Panc1 (cell line): ENCODE data around the gene SPNS3. TPM values are rescaled to one million over a fixed set of nuclear protein-coding genes. Genes with fewer than 3 reads are reported as not detected.

Experiments
- ATAC-seq: fragments of 200-7000 bp; cut with Tn5 transposase; 2 replicates; pipeline ENCODE4 v1.9.1; 2020; ENCODE audit warnings: mild to moderate bottlenecking, moderate library complexity
- BruUV-seq: library from RNA; stranded (reverse); fragments of 400-500 nt; replicated peaks from 2 replicates; lab custom pipeline; 2021; lab: Mats Ljungman, UMichigan
- CTCF ChIA-PET: fragments of 300-600 bp; sonication (Branson Sonifier 250); formaldehyde crosslinking; loops from one replicate; lab custom pipeline; 2022; ENCODE audit warnings: antibody characterized with exemption; lab: Charles Lee
- POLR2A ChIA-PET: fragments of 300-600 bp; sonication (Branson Sonifier 250); formaldehyde crosslinking; loops from one replicate; lab custom pipeline; 2022; ENCODE audit warnings: antibody characterized with exemption; lab: Charles Lee
- DNase-seq: peaks from one replicate; pipeline ENCODE4 v3.0.0-alpha.2; 2010; ENCODE audit warnings: low read depth, low spot score
- H3K27ac ChIP-seq: 2 replicates; pipeline ENCODE4 v1.5.1; 2011; ENCODE audit warnings: mild to moderate bottlenecking, low read length, inconsistent platforms
- H3K27me3 ChIP-seq: fragments of 200-500 bp; sonication (Bioruptor generic); 2 replicates; pipeline ENCODE4 v1.6.0; 2014; ENCODE audit warnings: low read length, inconsistent platforms; ENCODE audit not compliant: control insufficient read depth, insufficient read depth
- H3K36me3 ChIP-seq: fragments of 200-500 bp; sonication (Bioruptor generic); 2 replicates; pipeline ENCODE4 v1.5.1; 2014; ENCODE audit warnings: inconsistent platforms, mild to moderate bottlenecking, low read length, moderate library complexity; ENCODE audit not compliant: control insufficient read depth, insufficient read depth
- H3K4me1 ChIP-seq: 2 replicates; pipeline ENCODE4 v1.5.1; 2011; ENCODE audit warnings: inconsistent platforms, mild to moderate bottlenecking, low read length, moderate library complexity; ENCODE audit not compliant: control insufficient read depth, insufficient read depth
- H3K4me3 ChIP-seq, 2 experiments: 2 replicates each; pipeline ENCODE4 v1.5.1; 2011 to 2012; ENCODE audit warnings: low read depth in 2 of 2, low read length in 2 of 2, mild to moderate bottlenecking in 2 of 2, inconsistent platforms in 1 of 2, moderate library complexity in 1 of 2
- H3K9me3 ChIP-seq: fragments of 200-500 bp; sonication (Bioruptor generic); 2 replicates; pipeline ENCODE4 v1.5.1; 2014; ENCODE audit warnings: low read depth, mild to moderate bottlenecking, inconsistent platforms, low read length, moderate library complexity; ENCODE audit not compliant: control insufficient read depth, insufficient read depth
- POLR2AphosphoS5 ChIP-seq: IDR thresholded peaks from 2 replicates; pipeline ENCODE4 v1.6.1; 2012; ENCODE audit warnings: mild to moderate bottlenecking, low read depth, low read length, moderate library complexity
- SIN3A ChIP-seq: IDR thresholded peaks from 2 replicates; pipeline ENCODE4 v1.6.1; 2012; ENCODE audit warnings: low read depth, mild to moderate bottlenecking, low read length, moderate library complexity, borderline replicate concordance; ENCODE audit not compliant: insufficient read depth
- TCF7L2 ChIP-seq: IDR thresholded peaks from 2 replicates; pipeline ENCODE4 v1.6.1; 2011; ENCODE audit warnings: mild to moderate bottlenecking, low read depth, low read length, inconsistent platforms
- in situ Hi-C: cut with HindIII; loops from 2 replicates; pipeline ENCODE4 v1.10.0; 2016; ENCODE audit warnings: low sequenced_read_pairs, low pct_unique_long_range_greater_than_20kb
- intact Hi-C: fragments of 100-400 bp; cut with micrococcal nuclease; formaldehyde crosslinking; loops from one replicate; pipeline ENCODE4 v1.10.0; 2022; ENCODE audit not compliant: unreplicated experiment
- total RNA-seq: library from RNA; stranded (reverse); gene quantifications from one replicate; pipeline ENCODE4 v1.2.1, GENCODE V29; 2021; ENCODE audit not compliant: unreplicated experiment
- TF ChIP-seq, protein P1 (sequence below): fragments of 450-650 bp; IDR thresholded peaks from 2 replicates; pipeline ENCODE4 v1.5.1; 2017; ENCODE audit warnings: mild to moderate bottlenecking
- TF ChIP-seq, protein P2 (sequence below), 2 experiments: IDR thresholded peaks; 2 replicates each; pipeline ENCODE4 v1.6.1; 2011 to 2012; ENCODE audit warnings: low read depth in 2 of 2, control low read depth in 1 of 2, low read length in 1 of 2, mild to moderate bottlenecking in 1 of 2, moderate library complexity in 1 of 2; ENCODE audit not compliant: insufficient read depth in 1 of 2

SPNS3 gene
- total RNA-seq, 1 experiment from 2014 or later = 0.10 TPM

DNA sequence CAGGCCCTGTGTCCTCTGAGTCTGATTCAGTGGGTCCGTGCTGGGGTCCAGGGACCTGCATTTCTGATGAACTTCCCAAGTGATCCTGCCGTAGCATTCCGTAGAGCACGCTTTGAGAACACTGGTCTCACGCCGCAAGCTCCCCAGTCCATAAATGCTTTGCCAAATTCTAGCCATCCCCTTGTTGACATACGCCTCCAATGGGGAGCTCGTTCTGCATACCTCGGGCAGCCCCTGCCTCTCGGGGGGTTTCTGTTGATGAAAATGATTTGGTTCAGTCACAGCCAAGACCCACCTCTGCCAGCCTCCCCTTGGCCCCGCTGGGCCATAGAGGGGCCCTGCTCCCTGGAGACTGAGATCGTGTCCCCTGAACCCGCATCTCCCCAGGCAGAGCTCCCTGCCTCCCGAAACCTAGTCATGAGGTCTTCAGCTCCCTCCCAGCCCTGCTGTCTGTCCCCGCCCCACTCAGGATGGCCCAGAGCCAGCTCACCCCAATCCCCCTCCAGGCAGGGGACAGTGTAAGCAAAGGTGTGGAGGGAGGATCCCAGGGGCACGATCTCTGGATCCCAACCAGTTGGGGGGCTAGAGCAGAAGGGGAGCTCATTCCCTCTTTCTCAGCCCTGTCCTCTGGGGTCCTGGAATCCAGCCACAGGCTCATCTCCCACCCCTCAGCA lies 48.7 kb downstream of the SPNS3 start:
- Histone ChIP-seq H3K4me1 (peaks cover 6% of the 10 kb centered on the region), H3K27me3 (no peaks in the 10 kb centered on the region), H3K36me3 (no peaks in the 10 kb centered on the region), H3K4me3 (no peak overlapping the region), H3K27ac (no peak overlapping the region), H3K9me3 (no peaks in the 10 kb centered on the region)
- POLR2A ChIA-PET = no interaction called here
- TF ChIP-seq, protein P1, sequence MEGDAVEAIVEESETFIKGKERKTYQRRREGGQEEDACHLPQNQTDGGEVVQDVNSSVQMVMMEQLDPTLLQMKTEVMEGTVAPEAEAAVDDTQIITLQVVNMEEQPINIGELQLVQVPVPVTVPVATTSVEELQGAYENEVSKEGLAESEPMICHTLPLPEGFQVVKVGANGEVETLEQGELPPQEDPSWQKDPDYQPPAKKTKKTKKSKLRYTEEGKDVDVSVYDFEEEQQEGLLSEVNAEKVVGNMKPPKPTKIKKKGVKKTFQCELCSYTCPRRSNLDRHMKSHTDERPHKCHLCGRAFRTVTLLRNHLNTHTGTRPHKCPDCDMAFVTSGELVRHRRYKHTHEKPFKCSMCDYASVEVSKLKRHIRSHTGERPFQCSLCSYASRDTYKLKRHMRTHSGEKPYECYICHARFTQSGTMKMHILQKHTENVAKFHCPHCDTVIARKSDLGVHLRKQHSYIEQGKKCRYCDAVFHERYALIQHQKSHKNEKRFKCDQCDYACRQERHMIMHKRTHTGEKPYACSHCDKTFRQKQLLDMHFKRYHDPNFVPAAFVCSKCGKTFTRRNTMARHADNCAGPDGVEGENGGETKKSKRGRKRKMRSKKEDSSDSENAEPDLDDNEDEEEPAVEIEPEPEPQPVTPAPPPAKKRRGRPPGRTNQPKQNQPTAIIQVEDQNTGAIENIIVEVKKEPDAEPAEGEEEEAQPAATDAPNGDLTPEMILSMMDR = no peak
- no peak for TF ChIP-seq POLR2AphosphoS5
- in situ Hi-C loops = no loop called here
- intact Hi-C loops = no loop called here
- no peak for ATAC-seq
- no TSS peak for BruUV-seq
- CTCF ChIA-PET = interaction anchor here (0.7 kb wide), 1 partner anchor 8 kb away, joined by 3 read pairs; no protein-coding TSS in a partner anchor
- DNase-seq = no peak

DNA sequence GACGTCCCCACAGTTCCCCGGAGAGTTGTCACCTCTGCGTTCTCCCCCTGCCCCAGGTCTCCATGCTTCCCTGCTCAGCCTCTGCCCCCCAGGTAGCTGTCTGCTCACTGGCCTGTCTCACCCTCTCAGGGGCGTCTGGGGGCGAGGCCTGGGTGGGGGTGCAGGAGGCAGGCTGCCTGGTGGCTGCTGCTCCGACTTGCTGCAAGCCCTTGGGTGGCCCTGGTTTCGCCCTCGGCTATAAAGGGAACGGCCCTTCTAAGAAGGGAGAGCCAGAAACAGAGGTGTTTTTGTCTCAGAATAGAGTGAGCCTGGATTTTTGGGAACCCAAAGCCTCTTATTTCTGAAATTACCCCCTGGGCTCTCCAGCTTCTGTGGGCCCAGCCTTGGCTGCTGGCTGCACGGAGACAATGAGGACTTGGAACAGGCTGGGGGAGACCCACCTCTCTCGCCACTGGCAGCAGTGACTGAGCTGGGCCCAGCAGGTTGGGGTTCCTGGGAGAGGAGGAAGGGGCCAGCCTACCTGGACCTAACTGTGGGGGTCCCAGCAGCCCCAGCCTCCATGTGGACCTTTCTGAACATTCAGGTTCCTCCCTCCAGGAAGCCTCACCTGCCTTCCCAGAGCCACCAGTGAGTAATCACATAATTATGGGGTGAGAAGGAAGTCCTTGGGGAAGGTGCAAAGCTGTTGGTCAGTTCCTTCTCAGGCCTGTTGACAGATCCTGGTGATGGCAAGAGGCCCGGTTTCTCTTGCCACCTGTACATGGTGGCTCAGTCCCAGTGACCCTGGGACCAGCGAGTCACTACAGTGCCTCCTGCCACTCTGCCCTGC lies 49.5 kb downstream of the SPNS3 start:
- ChIA-PET POLR2A (no interaction called here), CTCF (interaction anchor here (0.7 kb wide), 1 partner anchor 7 kb away, joined by 3 read pairs; no protein-coding TSS in a partner anchor)
- no TSS peak for BruUV-seq
- no peaks in the 10 kb centered on the region for H3K36me3 ChIP-seq
- intact Hi-C loops = no loop called here
- in situ Hi-C loops = no loop called here
- no peak overlapping the region for H3K27ac ChIP-seq
- no peaks in the 10 kb centered on the region for H3K9me3 ChIP-seq
- TF ChIP-seq, protein P1 = no peak
- TF ChIP-seq SIN3A (no peak), POLR2AphosphoS5 (no peak), TCF7L2 (no peak)
- TF ChIP-seq, protein P2, sequence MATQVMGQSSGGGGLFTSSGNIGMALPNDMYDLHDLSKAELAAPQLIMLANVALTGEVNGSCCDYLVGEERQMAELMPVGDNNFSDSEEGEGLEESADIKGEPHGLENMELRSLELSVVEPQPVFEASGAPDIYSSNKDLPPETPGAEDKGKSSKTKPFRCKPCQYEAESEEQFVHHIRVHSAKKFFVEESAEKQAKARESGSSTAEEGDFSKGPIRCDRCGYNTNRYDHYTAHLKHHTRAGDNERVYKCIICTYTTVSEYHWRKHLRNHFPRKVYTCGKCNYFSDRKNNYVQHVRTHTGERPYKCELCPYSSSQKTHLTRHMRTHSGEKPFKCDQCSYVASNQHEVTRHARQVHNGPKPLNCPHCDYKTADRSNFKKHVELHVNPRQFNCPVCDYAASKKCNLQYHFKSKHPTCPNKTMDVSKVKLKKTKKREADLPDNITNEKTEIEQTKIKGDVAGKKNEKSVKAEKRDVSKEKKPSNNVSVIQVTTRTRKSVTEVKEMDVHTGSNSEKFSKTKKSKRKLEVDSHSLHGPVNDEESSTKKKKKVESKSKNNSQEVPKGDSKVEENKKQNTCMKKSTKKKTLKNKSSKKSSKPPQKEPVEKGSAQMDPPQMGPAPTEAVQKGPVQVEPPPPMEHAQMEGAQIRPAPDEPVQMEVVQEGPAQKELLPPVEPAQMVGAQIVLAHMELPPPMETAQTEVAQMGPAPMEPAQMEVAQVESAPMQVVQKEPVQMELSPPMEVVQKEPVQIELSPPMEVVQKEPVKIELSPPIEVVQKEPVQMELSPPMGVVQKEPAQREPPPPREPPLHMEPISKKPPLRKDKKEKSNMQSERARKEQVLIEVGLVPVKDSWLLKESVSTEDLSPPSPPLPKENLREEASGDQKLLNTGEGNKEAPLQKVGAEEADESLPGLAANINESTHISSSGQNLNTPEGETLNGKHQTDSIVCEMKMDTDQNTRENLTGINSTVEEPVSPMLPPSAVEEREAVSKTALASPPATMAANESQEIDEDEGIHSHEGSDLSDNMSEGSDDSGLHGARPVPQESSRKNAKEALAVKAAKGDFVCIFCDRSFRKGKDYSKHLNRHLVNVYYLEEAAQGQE (IDR thresholded peaks at IDR 0.05; ENCODE audit: insufficient read depth in 1 of 2, low read depth in 2 of 2, low read length in 1 of 2) = no peak
- ATAC-seq (peak; percentile 73), DNase-seq (peak; percentile 56)
- no peak overlapping the region for H3K4me3 ChIP-seq
- H3K4me1 ChIP-seq = peaks cover 6% of the 10 kb centered on the region
- H3K27me3 ChIP-seq = no peaks in the 10 kb centered on the region
